Activated CD4-positive, alpha-beta T cell treated with anti-CD3 and anti-CD28 coated beads for 36 hours (primary cell): ENCODE data around the gene APCDD1L. TPM values are rescaled to one million over a fixed set of nuclear protein-coding genes. Genes with fewer than 3 reads are reported as not detected.

Experiments
- ATAC-seq: fragments of 200-7000 bp; cut with Tn5 transposase; one replicate; pipeline ENCODE4 v1.10.0; 2021; ENCODE audit warnings: mild to moderate bottlenecking, moderate library complexity
- CTCF ChIA-PET: fragments of 350-600 bp; sonication (Branson Sonifier 250); formaldehyde crosslinking; loops from one replicate; lab custom pipeline; 2021; ENCODE audit warnings: antibody characterized with exemption; lab: Charles Lee
- POLR2A ChIA-PET: fragments of 350-600 bp; sonication (Branson Sonifier 250); formaldehyde crosslinking; loops from one replicate; lab custom pipeline; 2021; ENCODE audit warnings: antibody characterized with exemption, inconsistent platforms; lab: Charles Lee
- DNase-seq: peaks from one replicate; pipeline ENCODE4 v3.0.0-alpha.2; 2020
- H3K27ac Mint-ChIP-seq: one replicate; pipeline ENCODE4 v1.8.0; 2021; ENCODE audit warnings: mixed read lengths
- H3K27me3 Mint-ChIP-seq: one replicate; pipeline ENCODE4 v1.8.0; 2021; ENCODE audit warnings: mixed read lengths
- H3K36me3 Mint-ChIP-seq: one replicate; pipeline ENCODE4 v1.8.0; 2021; ENCODE audit warnings: low read depth, mixed read lengths
- H3K4me1 Mint-ChIP-seq: one replicate; pipeline ENCODE4 v1.8.0; 2021; ENCODE audit warnings: mixed read lengths
- H3K4me3 Mint-ChIP-seq: one replicate; pipeline ENCODE4 v1.8.0; 2021; ENCODE audit warnings: mild to moderate bottlenecking, moderate library complexity, mixed read lengths
- H3K9me3 Mint-ChIP-seq: one replicate; pipeline ENCODE4 v1.8.0; 2021; ENCODE audit warnings: low read depth, mixed read lengths
- intact Hi-C, 2 experiments: fragments of 100-400 bp; cut with DNase I in 1 of 2; cut with micrococcal nuclease in 1 of 2; formaldehyde crosslinking; loops; one replicate each; pipeline versions ENCODE4 v1.14.2 to v1.15.1; 2022 to 2024; cut with DNase I, micrococcal nuclease
- total RNA-seq, 2 experiments: library from RNA; stranded (reverse); gene quantifications; one replicate each; pipeline ENCODE4 v1.2.3, GENCODE V29; 2021

Gene APCDD1L
- total RNA-seq, 2 experiments from 2014 or later, result not detected

- Mint-ChIP-seq H3K4me1 (no peaks in the 10 kb centered on the region), H3K4me3 (no peak overlapping the region), H3K27ac (no peak overlapping the region), H3K27me3 (peaks cover 3% of the 10 kb centered on the region), H3K36me3 (no peaks in the 10 kb centered on the region), H3K9me3 (peaks cover 15% of the 10 kb centered on the region)
- DNase-seq (no peak), ATAC-seq (no peak)
- ChIA-PET CTCF (interaction anchor here (0.8 kb wide), 1 partner anchor 143 kb away, joined by 3 read pairs; no protein-coding TSS in a partner anchor), POLR2A (interaction anchor here (0.6 kb wide), 2 partner anchors 320 to 729 kb away, joined by 3 read pairs; no protein-coding TSS in a partner anchor)
- intact Hi-C loops, result no loop called here
These were observed 8.1 kb upstream of the APCDD1L start for GRCh38 chr20:58523072-58523970.

GRCh38 chr20:58522666-58523065 lies 7.5 kb upstream of the APCDD1L start:
- no peaks in the 10 kb centered on the region for H3K4me1 Mint-ChIP-seq
- DNase-seq, result no peak
- intact Hi-C loops, result no loop called here
- peaks cover 15% of the 10 kb centered on the region for H3K9me3 Mint-ChIP-seq
- no peak for ATAC-seq
- H3K27ac Mint-ChIP-seq, result no peak overlapping the region
- ChIA-PET CTCF (interaction anchor here (0.6 kb wide), 1 partner anchor 659 kb away, joined by 4 read pairs; no protein-coding TSS in a partner anchor), POLR2A (no interaction called here)
- H3K4me3 Mint-ChIP-seq, result no peak overlapping the region
- peaks cover 4% of the 10 kb centered on the region for H3K27me3 Mint-ChIP-seq
- no peaks in the 10 kb centered on the region for H3K36me3 Mint-ChIP-seq

GRCh38 chr20:58521763-58522162 lies 6.6 kb upstream of the APCDD1L start:
- Mint-ChIP-seq H3K27ac (no peak overlapping the region), H3K4me3 (no peak overlapping the region), H3K27me3 (peaks cover 11% of the 10 kb centered on the region), H3K4me1 (no peaks in the 10 kb centered on the region), H3K9me3 (peaks cover 11% of the 10 kb centered on the region), H3K36me3 (no peaks in the 10 kb centered on the region)
- intact Hi-C loops, result no loop called here
- ATAC-seq, result no peak
- POLR2A ChIA-PET, result no interaction called here
- no peak for DNase-seq
- CTCF ChIA-PET, result interaction anchor here (0.6 kb wide), 1 partner anchor 105 kb away, joined by 5 read pairs; no protein-coding TSS in a partner anchor

- POLR2A ChIA-PET, result interaction anchor here (0.7 kb wide), 1 partner anchor 1349 kb away, joined by 3 read pairs; no protein-coding TSS in a partner anchor
These were observed 4.9 kb upstream of the APCDD1L start for GRCh38 chr20:58519940-58520712.

GRCh38 chr20:58518896-58519593 lies 3.8 kb upstream of the APCDD1L start:
- Mint-ChIP-seq H3K36me3 (no peaks in the 10 kb centered on the region), H3K27me3 (peaks cover 24% of the 10 kb centered on the region), H3K27ac (no peak overlapping the region), H3K4me3 (no peak overlapping the region), H3K4me1 (no peaks in the 10 kb centered on the region), H3K9me3 (no peaks in the 10 kb centered on the region)
- DNase-seq (no peak), ATAC-seq (no peak)
- POLR2A ChIA-PET, result no interaction called here
- CTCF ChIA-PET, result interaction anchor here (0.9 kb wide), 1 partner anchor 9 kb away, joined by 4 read pairs; no protein-coding TSS in a partner anchor
- intact Hi-C loops, result no loop called here

More at GRCh38 chr20:58519940-58520712, 4.9 kb upstream of the APCDD1L start:
- Mint-ChIP-seq H3K36me3 (no peaks in the 10 kb centered on the region), H3K27ac (no peak overlapping the region), H3K27me3 (peaks cover 21% of the 10 kb centered on the region), H3K4me3 (no peak overlapping the region), H3K9me3 (no peaks in the 10 kb centered on the region), H3K4me1 (no peaks in the 10 kb centered on the region)
- CTCF ChIA-PET, result no interaction called here
- ATAC-seq, result no peak
- intact Hi-C loops, result no loop called here
- no peak for DNase-seq

- ChIA-PET CTCF (interaction anchor here (0.9 kb wide), 1 partner anchor 9 kb away, joined by 4 read pairs; no protein-coding TSS in a partner anchor), POLR2A (no interaction called here)
- Mint-ChIP-seq H3K27me3 (peaks cover 26% of the 10 kb centered on the region), H3K4me1 (no peaks in the 10 kb centered on the region), H3K4me3 (no peak overlapping the region), H3K36me3 (no peaks in the 10 kb centered on the region), H3K27ac (no peak overlapping the region), H3K9me3 (no peaks in the 10 kb centered on the region)
- intact Hi-C loops, result no loop called here
- ATAC-seq (no peak), DNase-seq (no peak)
These were observed 3.2 kb upstream of the APCDD1L start for GRCh38 chr20:58518387-58518786.

GRCh38 chr20:58514321-58515232 lies 622 bp downstream of the APCDD1L start:
- no peaks in the 10 kb centered on the region for H3K9me3 Mint-ChIP-seq
- ChIA-PET POLR2A (no interaction called here), CTCF (interaction anchor here (1.0 kb wide), 1 partner anchor 275 kb away, joined by 3 read pairs; no protein-coding TSS in a partner anchor)
- peaks cover 30% of the 10 kb centered on the region for H3K27me3 Mint-ChIP-seq
- no peak for ATAC-seq
- no peak overlapping the region for H3K4me3 Mint-ChIP-seq
- DNase-seq, result no peak
- H3K36me3 Mint-ChIP-seq, result no peaks in the 10 kb centered on the region
- H3K27ac Mint-ChIP-seq, result no peak overlapping the region
- no peaks in the 10 kb centered on the region for H3K4me1 Mint-ChIP-seq
- intact Hi-C loops, result no loop called here

- CTCF ChIA-PET, result interaction anchor here (1.0 kb wide), 1 partner anchor 276 kb away, joined by 3 read pairs; no protein-coding TSS in a partner anchor
- POLR2A ChIA-PET, result no interaction called here
- Mint-ChIP-seq H3K4me3 (no peak overlapping the region), H3K27ac (no peak overlapping the region), H3K4me1 (no peaks in the 10 kb centered on the region), H3K9me3 (no peaks in the 10 kb centered on the region), H3K27me3 (peaks cover 30% of the 10 kb centered on the region), H3K36me3 (no peaks in the 10 kb centered on the region)
- intact Hi-C loops, result no loop called here
- no peak for ATAC-seq
- DNase-seq, result no peak
These were observed 1.5 kb downstream of the APCDD1L start for GRCh38 chr20:58513580-58514285.

GRCh38 chr20:58512808-58513552 lies 2.2 kb downstream of the APCDD1L start:
- CTCF ChIA-PET, result interaction anchor here (0.7 to 1.0 kb wide), 2 partner anchors 277 to 774 kb away, joined by 3 to 4 read pairs; no protein-coding TSS in a partner anchor
- no peaks in the 10 kb centered on the region for H3K4me1 Mint-ChIP-seq
- H3K36me3 Mint-ChIP-seq, result no peaks in the 10 kb centered on the region
- no peak for DNase-seq
- POLR2A ChIA-PET, result no interaction called here
- H3K9me3 Mint-ChIP-seq, result no peaks in the 10 kb centered on the region
- no peak overlapping the region for H3K27ac Mint-ChIP-seq
- peaks cover 27% of the 10 kb centered on the region for H3K27me3 Mint-ChIP-seq
- no peak for ATAC-seq
- intact Hi-C loops, result no loop called here
- H3K4me3 Mint-ChIP-seq, result no peak overlapping the region
